Neuronal stem cell (in vitro differentiated cells): Measurements from ENCODE around the gene EDEM1.

Experiments used
- DNase-seq: peaks from one replicate; pipeline ENCODE4 v3.0.0-alpha.2; 2013; ENCODE audit warnings: low spot score
- H2AFZ ChIP-seq: one replicate; pipeline ENCODE4 v1.6.1; 2013; ENCODE audit warnings: mild to moderate bottlenecking, low read length, inconsistent platforms
- H2AK5ac ChIP-seq: 2 replicates; pipeline ENCODE4 v1.6.1; 2013; ENCODE audit warnings: low read depth, mild to moderate bottlenecking, inconsistent platforms, low read length, moderate library complexity, mixed read lengths
- H2BK120ac ChIP-seq: 2 replicates; pipeline ENCODE4 v1.6.1; 2013; ENCODE audit warnings: low read depth, mild to moderate bottlenecking, inconsistent platforms, low read length, moderate library complexity, mixed read lengths
- H2BK12ac ChIP-seq: one replicate; pipeline ENCODE4 v1.6.1; 2013; ENCODE audit warnings: low read length, inconsistent platforms
- H2BK15ac ChIP-seq: 2 replicates; pipeline ENCODE4 v1.6.1; 2013; ENCODE audit warnings: mild to moderate bottlenecking, low read length, inconsistent platforms, mixed read lengths
- H2BK5ac ChIP-seq: one replicate; pipeline ENCODE4 v1.6.1; 2013; ENCODE audit warnings: inconsistent platforms, mild to moderate bottlenecking, low read length, moderate library complexity
- H3K14ac ChIP-seq: one replicate; pipeline ENCODE4 v1.6.1; 2013; ENCODE audit warnings: low read length, inconsistent platforms
- H3K18ac ChIP-seq: 2 replicates; pipeline ENCODE4 v1.6.1; 2013; ENCODE audit warnings: low read length, inconsistent platforms
- H3K23ac ChIP-seq: 2 replicates; pipeline ENCODE4 v1.6.1; 2013; ENCODE audit warnings: low read depth, mild to moderate bottlenecking, mixed read lengths, low read length, inconsistent platforms; ENCODE audit not compliant: poor library complexity
- H3K27ac ChIP-seq: replicated peaks from 3 replicates; pipeline ENCODE4 v1.5.1; 2013; ENCODE audit warnings: low read length, inconsistent platforms
- H3K27me3 ChIP-seq, 3 experiments: 2 replicates each; pipeline ENCODE4 v1.6.1; 2013; ENCODE audit warnings: low read length in 3 of 3, mild to moderate bottlenecking in 2 of 3, inconsistent platforms in 1 of 3, low read depth in 1 of 3, mixed read lengths in 1 of 3, moderate library complexity in 1 of 3; ENCODE audit not compliant: control insufficient read depth in 3 of 3, insufficient read depth in 3 of 3
- H3K36me3 ChIP-seq, 2 donors: replicated peaks in 1 of 2; 2 replicates each; pipeline ENCODE4 v1.6.1; 2013; ENCODE audit warnings: low read length in 2 of 2; ENCODE audit not compliant: control insufficient read depth in 2 of 2, insufficient read depth in 2 of 2
- H3K4ac ChIP-seq: 2 replicates; pipeline ENCODE4 v1.6.1; 2013; ENCODE audit warnings: inconsistent platforms, mild to moderate bottlenecking, low read length, moderate library complexity
- H3K4me1 ChIP-seq, 2 donors: 1 replicate in 1 of 2; 2 replicates in 1 of 2; pipeline ENCODE4 v1.6.1; 2013; ENCODE audit warnings: low read length in 2 of 2, low read depth in 1 of 2; ENCODE audit not compliant: control insufficient read depth in 2 of 2, insufficient read depth in 1 of 2
- H3K4me2 ChIP-seq: one replicate; pipeline ENCODE4 v1.6.1; 2013; ENCODE audit warnings: mild to moderate bottlenecking, low read length, inconsistent platforms; ENCODE audit not compliant: insufficient read depth, poor library complexity, severe bottlenecking
- H3K4me3 ChIP-seq, 2 donors: 2 replicates each; pipeline ENCODE4 v1.5.1; 2013; ENCODE audit warnings: low read length in 2 of 2, mild to moderate bottlenecking in 2 of 2, inconsistent platforms in 1 of 2, moderate library complexity in 1 of 2
- H3K79me1 ChIP-seq: one replicate; pipeline ENCODE4 v1.6.1; 2013; ENCODE audit warnings: low read depth, mild to moderate bottlenecking, inconsistent platforms, low read length, moderate library complexity
- H3K9ac ChIP-seq: one replicate; pipeline ENCODE4 v1.6.1; 2013; ENCODE audit warnings: mild to moderate bottlenecking, low read depth, low read length, inconsistent platforms; ENCODE audit not compliant: poor library complexity
- H3K9me3 ChIP-seq, 2 donors: replicated peaks in 1 of 2; 2 replicates each; pipeline versions ENCODE3 to v1.6.1; 2013; ENCODE audit warnings: low read length in 2 of 2, mild to moderate bottlenecking in 2 of 2, inconsistent platforms in 1 of 2, low read depth in 1 of 2, mixed read lengths in 1 of 2, moderate library complexity in 1 of 2; ENCODE audit not compliant: control insufficient read depth in 2 of 2, insufficient read depth in 1 of 2
- H4K8ac ChIP-seq: one replicate; pipeline ENCODE4 v1.6.1; 2013; ENCODE audit warnings: low read depth, mild to moderate bottlenecking, inconsistent platforms, low read length, moderate library complexity
- H4K91ac ChIP-seq: one replicate; pipeline ENCODE4 v1.6.1; 2013; ENCODE audit warnings: low read length, low read depth, mild to moderate bottlenecking, inconsistent platforms; ENCODE audit not compliant: poor library complexity
- WGBS, 2 donors: extraction: QIAGEN DNeasy Blood & Tissue Kit; methylation state at CpG; one replicate each; pipeline ENCODE4 v1.1.7; 2013; ENCODE audit warnings: missing lambda C conversion rate in 2 of 2, mixed read lengths in 1 of 2; ENCODE audit not compliant: insufficient read length in 2 of 2, insufficient replicate concordance in 1 of 2; ENCODE audit errors: extremely low coverage in 2 of 2; 5-methylcytosine and 5-hydroxymethylcytosine counted together

EDEM1 gene

GRCh38 chr3:5232570-5232969 lies 45.1 kb downstream of the EDEM1 start:
- Histone ChIP-seq H3K9ac (no peak overlapping the region), H3K18ac (no peak overlapping the region), H3K27me3 (no peaks in the 10 kb centered on the region), H2BK12ac (no peak overlapping the region), H3K4me1 (peaks cover 0 to 3% of the 10 kb centered on the region in 2 donors), H3K4me3 (no peak overlapping the region), H2BK120ac (no peak overlapping the region), H2BK5ac (no peak overlapping the region), H2AK5ac (no peak overlapping the region), H4K8ac (no peak overlapping the region), H3K4me2 (no peak overlapping the region), H3K36me3 (no peaks in the 10 kb centered on the region), H3K79me1 (no peaks in the 10 kb centered on the region), H3K9me3 (no peaks in the 10 kb centered on the region), H3K23ac (no peak overlapping the region), H2BK15ac (no peak overlapping the region), H2AFZ (no peak overlapping the region), H3K27ac (no peak overlapping the region), H3K14ac (no peak overlapping the region), H3K4ac (no peak overlapping the region), H4K91ac (no peak overlapping the region)
- WGBS, 2 donors: no CpG with 5 or more reads among the region's 6 CpGs
- DNase-seq: no peak

GRCh38 chr3:5233026-5233425 lies 45.5 kb downstream of the EDEM1 start:
- Histone ChIP-seq H4K8ac (peak overlapping the region; percentile 19), H3K4ac (no peak overlapping the region), H2AFZ (no peak overlapping the region), H3K27ac (no peak overlapping the region), H3K27me3 (no peaks in the 10 kb centered on the region), H2BK120ac (no peak overlapping the region), H3K9me3 (no peaks in the 10 kb centered on the region), H3K23ac (no peak overlapping the region), H2BK5ac (no peak overlapping the region), H3K4me1 (peaks cover 0 to 3% of the 10 kb centered on the region in 2 donors), H3K79me1 (no peaks in the 10 kb centered on the region), H2BK15ac (no peak overlapping the region), H2BK12ac (no peak overlapping the region), H4K91ac (no peak overlapping the region), H3K18ac (peak overlapping the region; percentile 76), H3K36me3 (no peaks in the 10 kb centered on the region), H2AK5ac (peak overlapping the region; percentile 56), H3K4me3 (no peak overlapping the region), H3K14ac (no peak overlapping the region), H3K4me2 (no peak overlapping the region), H3K9ac (no peak overlapping the region)
- no CpG with 5 or more reads among the region's 2 CpGs for WGBS, 2 donors
- no peak for DNase-seq

GRCh38 chr3:5235655-5236054 lies 48.1 kb downstream of the EDEM1 start:
- no peak overlapping the region for H2BK5ac ChIP-seq
- no peaks in the 10 kb centered on the region for H3K79me1 ChIP-seq
- no peak overlapping the region for H3K4me3 ChIP-seq
- H3K23ac ChIP-seq: no peak overlapping the region
- H2BK15ac ChIP-seq: no peak overlapping the region
- H3K4me2 ChIP-seq: no peak overlapping the region
- H3K27ac ChIP-seq: no peak overlapping the region
- no peak overlapping the region for H2AFZ ChIP-seq
- no peak overlapping the region for H2AK5ac ChIP-seq
- DNase-seq: no peak
- H3K9ac ChIP-seq: no peak overlapping the region
- H3K27me3 ChIP-seq: no peaks in the 10 kb centered on the region
- no peak overlapping the region for H3K18ac ChIP-seq
- H3K36me3 ChIP-seq: no peaks in the 10 kb centered on the region
- no peak overlapping the region for H2BK12ac ChIP-seq
- no peak overlapping the region for H3K14ac ChIP-seq
- H2BK120ac ChIP-seq: no peak overlapping the region
- no CpG with 5 or more reads among the region's 7 CpGs for WGBS, 2 donors
- no peak overlapping the region for H4K8ac ChIP-seq
- H4K91ac ChIP-seq: no peak overlapping the region
- peaks cover 0 to 3% of the 10 kb centered on the region in 2 donors for H3K4me1 ChIP-seq
- H3K9me3 ChIP-seq: no peaks in the 10 kb centered on the region
- H3K4ac ChIP-seq: no peak overlapping the region

- no peak overlapping the region for H3K23ac ChIP-seq
- H3K9ac ChIP-seq: no peak overlapping the region
- no peak overlapping the region for H3K4me3 ChIP-seq
- no peak overlapping the region for H3K18ac ChIP-seq
- no peak overlapping the region for H2BK120ac ChIP-seq
- no peak overlapping the region for H2BK5ac ChIP-seq
- no peak overlapping the region for H4K8ac ChIP-seq
- no peak overlapping the region for H2AK5ac ChIP-seq
- H3K79me1 ChIP-seq: no peaks in the 10 kb centered on the region
- H3K4me1 ChIP-seq: no peaks in the 10 kb centered on the region
- no peak overlapping the region for H2BK12ac ChIP-seq
- H3K4ac ChIP-seq: no peak overlapping the region
- no peak overlapping the region for H3K4me2 ChIP-seq
- no peak overlapping the region for H2AFZ ChIP-seq
- no peaks in the 10 kb centered on the region for H3K9me3 ChIP-seq
- H3K36me3 ChIP-seq: no peaks in the 10 kb centered on the region
- no peaks in the 10 kb centered on the region for H3K27me3 ChIP-seq
- H4K91ac ChIP-seq: no peak overlapping the region
- no peak for DNase-seq
- H3K27ac ChIP-seq: no peak overlapping the region
- WGBS, 2 donors: no CpG with 5 or more reads among the region's 5 CpGs
- H2BK15ac ChIP-seq: no peak overlapping the region
- H3K14ac ChIP-seq: no peak overlapping the region
Measured at GRCh38 chr3:5238545-5238944, 51.0 kb downstream of the EDEM1 start.
